ENCODE results near the gene RBCK1. TPM values are rescaled to one million over a fixed set of nuclear protein-coding genes. Genes with fewer than 3 reads are reported as not detected.
A peak's percentile ranks its signal among the peaks of the same experiment; 100 is the strongest.
"Not testable (repeated sequence)": the region's sequence is repeated elsewhere in the genome, so short reads cannot be mapped to it uniquely, and the experiment has no call there.

The RBCK1 gene
- polyA plus RNA-seq, 3 donors from 2014 or later, result 110 to 131 (median 126) TPM

- no peaks in the 10 kb centered on the region for H3K9me3 Mint-ChIP-seq
- DNase-seq, result no peak
These were observed 36.9 kb upstream of the RBCK1 start for GRCh38 chr20:370977-371754.

DNA sequence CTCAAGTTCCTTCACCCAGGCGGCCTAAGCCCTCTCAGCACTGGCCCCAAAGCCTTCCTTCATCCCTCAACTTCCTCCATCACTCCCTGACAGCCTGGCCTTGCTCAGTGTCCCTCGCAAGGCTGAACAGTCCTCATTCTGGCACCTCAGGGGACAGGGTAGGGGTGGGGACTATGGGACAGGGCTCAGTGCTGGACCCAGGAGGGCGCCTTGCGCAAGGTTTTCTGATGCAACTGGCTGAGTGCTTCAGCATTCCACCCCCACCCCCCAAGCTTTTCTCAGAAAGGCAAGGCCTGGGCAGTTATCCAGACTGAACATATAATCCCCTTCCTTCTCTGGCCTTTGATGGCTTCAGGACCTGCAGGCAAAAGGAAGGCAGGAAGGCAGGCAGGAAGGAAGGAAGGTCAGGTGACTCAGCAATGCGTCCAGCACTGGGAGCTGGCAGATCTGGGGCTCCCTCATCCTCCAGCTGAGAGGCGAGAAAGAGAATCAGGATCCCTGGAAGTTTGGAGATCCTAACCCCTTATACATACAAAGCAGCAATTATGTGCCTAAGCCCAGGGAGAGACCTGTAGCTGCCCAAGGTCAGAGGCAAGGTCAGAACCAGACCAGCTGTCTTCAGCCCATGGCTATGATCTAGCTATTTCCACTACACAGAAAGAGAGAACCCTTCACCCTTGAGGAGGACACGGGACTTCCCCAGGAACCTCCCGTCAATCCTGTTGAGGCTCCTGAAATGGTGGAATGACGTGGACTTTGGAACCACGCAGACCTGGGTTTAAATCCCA lies 36.1 kb upstream of the RBCK1 start:
- Mint-ChIP-seq H3K4me1 (peaks cover 0 to 2% of the 10 kb centered on the region in 2 donors), H3K27ac (no peak overlapping the region), H3K4me3 (no peak overlapping the region), H3K27me3 (ENCODE audit: low read depth in 3 of 3) (peaks cover 0 to 2% (median 2%) of the 10 kb centered on the region in 3 donors), H3K9me3 (no peaks in the 10 kb centered on the region), H3K36me3 (peaks cover 0 to 3% (median 0%) of the 10 kb centered on the region in 3 donors)
- no peak for DNase-seq

More at GRCh38 chr20:370977-371754, 36.9 kb upstream of the RBCK1 start:
- peaks cover 0 to 2% of the 10 kb centered on the region in 2 donors for H3K4me1 Mint-ChIP-seq
- H3K4me3 Mint-ChIP-seq, result no peak overlapping the region
- no peak overlapping the region for H3K27ac Mint-ChIP-seq
- H3K27me3 Mint-ChIP-seq (ENCODE audit: low read depth in 3 of 3), result peaks cover 0 to 2% (median 2%) of the 10 kb centered on the region in 3 donors
- peaks cover 0 to 3% (median 0%) of the 10 kb centered on the region in 3 donors for H3K36me3 Mint-ChIP-seq

GRCh38 chr20:372543-373082 lies 35.5 kb upstream of the RBCK1 start:
- H3K27ac Mint-ChIP-seq; H3K36me3 Mint-ChIP-seq; DNase-seq; H3K4me1 Mint-ChIP-seq; H3K9me3 Mint-ChIP-seq; H3K4me3 Mint-ChIP-seq; H3K27me3 Mint-ChIP-seq (ENCODE audit: low read depth in 3 of 3): not testable (repeated sequence)

DNA sequence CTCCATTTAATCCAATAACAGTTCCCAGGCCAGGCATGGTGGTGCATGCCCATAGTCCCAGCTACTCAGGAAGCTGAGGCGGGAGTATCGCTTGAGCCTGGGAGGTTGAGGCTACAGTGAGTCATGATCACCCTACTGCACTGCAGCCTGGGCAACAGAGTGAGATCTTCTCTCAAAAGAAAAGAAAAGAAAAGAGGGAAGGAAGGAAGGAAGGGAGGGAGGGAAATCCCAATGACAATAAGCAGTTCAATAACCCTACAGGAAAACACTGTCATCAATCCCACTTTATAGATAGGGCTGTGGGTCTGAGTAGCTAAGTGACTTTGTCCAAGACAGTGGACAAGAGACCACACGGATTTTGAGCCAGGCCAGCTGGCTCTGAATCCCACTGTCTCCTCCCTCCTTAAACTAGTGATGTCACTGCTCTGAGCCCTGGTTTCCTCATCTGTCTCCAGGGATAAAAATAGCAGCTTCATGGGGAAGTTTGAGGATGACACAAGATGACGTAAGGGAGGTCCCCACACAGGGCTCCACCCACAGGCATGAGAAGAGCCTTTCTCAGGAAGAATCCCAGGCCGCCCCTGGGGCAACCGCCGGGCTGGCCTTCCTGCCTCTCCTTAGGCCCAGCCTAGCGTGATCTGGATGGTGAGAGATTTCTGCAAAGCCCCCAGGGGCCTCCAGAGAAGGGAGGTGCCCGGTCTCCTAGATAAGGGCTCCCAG lies 34.8 kb upstream of the RBCK1 start:
- peaks cover 0 to 2% (median 2%) of the 10 kb centered on the region in 3 donors for H3K27me3 Mint-ChIP-seq (ENCODE audit: low read depth in 3 of 3)

GRCh38 chr20:375265-375889 lies 32.7 kb upstream of the RBCK1 start:
- Mint-ChIP-seq H3K4me3 (no peak overlapping the region), H3K4me1 (peaks cover 0 to 2% of the 10 kb centered on the region in 2 donors), H3K27me3 (ENCODE audit: low read depth in 3 of 3) (peaks cover 0 to 2% (median 0%) of the 10 kb centered on the region in 3 donors), H3K9me3 (no peaks in the 10 kb centered on the region), H3K36me3 (no peaks in the 10 kb centered on the region), H3K27ac (no peak overlapping the region)
- DNase-seq, result no peak

More for the DNA sequence above, 34.8 kb upstream of the RBCK1 start:
- Mint-ChIP-seq H3K36me3 (peaks cover 0 to 3% (median 0%) of the 10 kb centered on the region in 3 donors), H3K27ac (no peak overlapping the region), H3K9me3 (no peaks in the 10 kb centered on the region), H3K4me1 (peaks cover 0 to 2% of the 10 kb centered on the region in 2 donors), H3K4me3 (no peak overlapping the region)
- DNase-seq, result no peak

DNA sequence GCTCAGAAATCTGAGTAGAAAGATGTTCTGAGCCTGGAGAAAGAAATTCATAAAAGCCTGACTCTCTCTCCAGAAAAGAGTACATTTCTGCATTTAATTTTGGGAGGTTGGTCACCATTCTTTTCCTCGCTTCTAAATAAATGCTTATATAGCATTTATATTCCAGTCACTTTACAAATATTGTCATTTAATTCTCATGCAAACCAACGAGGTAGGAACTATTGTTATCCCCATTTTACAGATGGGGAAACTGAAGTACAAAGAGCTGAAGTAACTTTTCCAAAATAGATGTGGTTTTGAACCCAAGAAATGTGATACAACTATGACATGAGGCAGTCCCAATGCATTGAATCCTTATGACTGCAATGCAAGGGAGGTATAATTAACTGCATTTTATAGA lies 32.0 kb upstream of the RBCK1 start:
- H3K4me1 Mint-ChIP-seq, result peaks cover 0 to 2% of the 10 kb centered on the region in 2 donors
- H3K9me3 Mint-ChIP-seq, result no peaks in the 10 kb centered on the region
- DNase-seq, result no peak
- no peaks in the 10 kb centered on the region for H3K36me3 Mint-ChIP-seq
- H3K27me3 Mint-ChIP-seq (ENCODE audit: low read depth in 3 of 3), result peaks cover 0 to 4% (median 0%) of the 10 kb centered on the region in 3 donors
- no peak overlapping the region for H3K4me3 Mint-ChIP-seq
- H3K27ac Mint-ChIP-seq, result no peak overlapping the region

DNA sequence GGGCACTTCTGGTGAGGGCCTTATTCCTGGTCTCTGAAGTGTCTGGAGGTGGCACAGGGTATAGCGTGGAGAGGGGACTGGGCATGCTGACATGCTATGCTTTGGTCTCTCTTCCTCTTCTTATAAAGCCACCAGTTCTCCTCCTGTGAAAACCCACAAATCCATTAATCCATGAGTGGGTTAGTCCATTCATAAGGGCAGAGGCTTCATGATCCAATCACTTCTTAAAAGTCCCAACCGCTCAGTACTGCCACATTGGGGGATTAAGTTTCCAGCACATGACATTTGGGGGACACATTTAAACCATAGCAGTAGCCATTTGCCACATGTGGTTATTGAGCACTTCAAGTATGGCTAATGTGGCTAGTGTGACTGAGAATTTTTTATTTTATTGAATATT lies 31.3 kb upstream of the RBCK1 start:
- peaks cover 0 to 4% (median 0%) of the 10 kb centered on the region in 3 donors for H3K27me3 Mint-ChIP-seq (ENCODE audit: low read depth in 3 of 3)
- H3K27ac Mint-ChIP-seq, result no peak overlapping the region
- no peak overlapping the region for H3K4me3 Mint-ChIP-seq

DNA sequence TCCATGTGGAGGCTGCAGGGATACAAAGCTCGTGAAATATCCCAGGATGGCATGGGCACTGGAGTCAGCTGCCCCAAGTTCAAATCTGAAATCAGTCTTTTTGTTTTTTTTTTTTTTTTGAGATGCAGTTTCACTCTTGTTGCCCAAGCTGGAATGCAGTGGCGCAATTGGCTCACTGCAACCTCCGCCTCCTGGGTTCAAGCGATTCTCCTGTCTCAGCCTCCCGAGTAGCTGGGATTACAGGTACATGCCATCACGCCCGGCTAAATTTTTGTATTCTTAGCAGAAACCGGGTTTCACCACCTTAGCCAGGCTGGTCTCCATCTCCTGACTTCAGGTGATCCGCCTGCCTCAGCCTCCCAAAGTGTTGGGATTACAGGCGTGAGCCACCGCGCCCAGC lies 30.5 kb upstream of the RBCK1 start:
- not testable (repeated sequence) for DNase-seq; H3K4me3 Mint-ChIP-seq; H3K36me3 Mint-ChIP-seq; H3K27me3 Mint-ChIP-seq (ENCODE audit: low read depth in 3 of 3); H3K27ac Mint-ChIP-seq; H3K4me1 Mint-ChIP-seq; H3K9me3 Mint-ChIP-seq

More for the DNA sequence above, 31.3 kb upstream of the RBCK1 start:
- H3K36me3 Mint-ChIP-seq, result no peaks in the 10 kb centered on the region
- H3K4me1 Mint-ChIP-seq, result peaks cover 0 to 2% of the 10 kb centered on the region in 2 donors
- no peaks in the 10 kb centered on the region for H3K9me3 Mint-ChIP-seq
- DNase-seq, result no peak

GRCh38 chr20:378961-379336 lies 29.1 kb upstream of the RBCK1 start:
- Mint-ChIP-seq H3K27me3 (ENCODE audit: low read depth in 3 of 3) (peaks cover 2 to 8% (median 4%) of the 10 kb centered on the region in 3 donors), H3K4me3 (peak overlapping the region in 1 of 5 donors; percentile 76), H3K9me3 (no peaks in the 10 kb centered on the region), H3K4me1 (peaks cover 4 to 11% of the 10 kb centered on the region in 2 donors), H3K36me3 (no peaks in the 10 kb centered on the region), H3K27ac (no peak overlapping the region)
- no peak for DNase-seq

GRCh38 chr20:380763-381580 lies 27.1 kb upstream of the RBCK1 start:
- Mint-ChIP-seq H3K27me3 (ENCODE audit: low read depth in 3 of 3) (peaks cover 2 to 6% (median 4%) of the 10 kb centered on the region in 3 donors), H3K4me3 (peak overlapping the region; percentile 82 to 88 (median 83)), H3K9me3 (no peaks in the 10 kb centered on the region), H3K27ac (peak overlapping the region in 5 of 6 donors; percentile 21 to 84 (median 69)), H3K36me3 (peaks cover 0 to 1% (median 0%) of the 10 kb centered on the region in 3 donors), H3K4me1 (peaks cover 4 to 11% of the 10 kb centered on the region in 2 donors)
- peak; percentile 49 to 58 (median 51) for DNase-seq

GRCh38 chr20:381581-382290 lies 26.4 kb upstream of the RBCK1 start:
- no peaks in the 10 kb centered on the region for H3K9me3 Mint-ChIP-seq
- peak overlapping the region; percentile 73 to 88 (median 83) for H3K4me3 Mint-ChIP-seq
- peaks cover 4 to 11% of the 10 kb centered on the region in 2 donors for H3K4me1 Mint-ChIP-seq
- H3K27me3 Mint-ChIP-seq (ENCODE audit: low read depth in 3 of 3), result peaks cover 2 to 6% (median 4%) of the 10 kb centered on the region in 3 donors
- peaks cover 0 to 3% (median 0%) of the 10 kb centered on the region in 3 donors for H3K36me3 Mint-ChIP-seq
- H3K27ac Mint-ChIP-seq, result peak overlapping the region; percentile 49 to 84 (median 82)
- DNase-seq, result peak; percentile 71 to 76 (median 72)
